Esophagus muscularis mucosa (tissue), 4 donors: ENCODE data around the gene POLR3A. TPM values are rescaled to one million over a fixed set of nuclear protein-coding genes. Genes with fewer than 3 reads are reported as not detected.

Source experiments
- DNase-seq: peaks from one replicate; pipeline ENCODE4 v3.0.0-alpha.2; 2017; ENCODE audit errors: extremely low spot score
- H3K27ac ChIP-seq, 4 donors: fragments of 200-600 bp; sonication (generic); replicated peaks in 1 of 4; 1 replicate in 3 of 4; 2 replicates in 1 of 4; pipeline ENCODE4 v1.5.1; 2016 to 2019; ENCODE audit warnings: mild to moderate bottlenecking in 1 of 4
- H3K27me3 ChIP-seq, 4 donors: fragments of 200-600 bp; sonication (generic); one replicate each; pipeline versions ENCODE4 v1.5.1 to v1.6.0; 2016 to 2019
- H3K36me3 ChIP-seq, 4 donors: fragments of 200-600 bp; sonication (generic); one replicate each; pipeline ENCODE4 v1.5.1; 2016 to 2019
- H3K4me1 ChIP-seq, 4 donors: fragments of 200-600 bp; sonication (generic); one replicate each; pipeline ENCODE4 v1.5.1; 2016 to 2019
- H3K4me3 ChIP-seq, 4 donors: fragments of 200-600 bp; sonication (generic); 1 replicate in 2 of 4; 2 replicates in 2 of 4; pipeline ENCODE4 v1.5.1; 2016 to 2019; ENCODE audit warnings: mild to moderate bottlenecking in 4 of 4, moderate library complexity in 1 of 4
- H3K9me3 ChIP-seq, 4 donors: fragments of 200-600 bp; sonication (generic); 1 replicate in 3 of 4; 2 replicates in 1 of 4; pipeline ENCODE4 v1.5.1; 2016 to 2019
- CTCF ChIP-seq, 3 experiments: fragments of 200-600 bp in 2 of 3; fragments of 450-650 bp in 1 of 3; sonication (generic) in 2 of 3; IDR thresholded peaks; one replicate each; pipeline ENCODE4 v1.5.1; 2017 to 2019; ENCODE audit warnings: antibody characterized with exemption in 3 of 3, mild to moderate bottlenecking in 2 of 3, moderate library complexity in 1 of 3
- EP300 ChIP-seq: sonication (generic); formaldehyde crosslinking; IDR thresholded peaks from one replicate; pipeline ENCODE4 v1.6.1; 2017; ENCODE audit warnings: antibody characterized with exemption
- POLR2A ChIP-seq: fragments of 450-650 bp; IDR thresholded peaks from one replicate; pipeline ENCODE4 v1.6.1; 2017; ENCODE audit warnings: antibody characterized with exemption, moderate library complexity, mild to moderate bottlenecking, low read depth
- POLR2AphosphoS5 ChIP-seq, 2 donors: sonication (generic); formaldehyde crosslinking; IDR thresholded peaks; one replicate each; pipeline ENCODE4 v1.6.1; 2017; ENCODE audit warnings: antibody characterized with exemption in 2 of 2
- WGBS: methylation state at CpG from one replicate; pipeline ENCODE4 v1.1.5; 2018; 5-methylcytosine and 5-hydroxymethylcytosine counted together
- intact Hi-C: fragments of 100-400 bp; cut with DNase I; formaldehyde crosslinking; loops from one replicate; pipeline ENCODE4 v1.15.1; 2023
- total RNA-seq, 4 donors: library from RNA; depleted of rRNA; stranded (reverse); fragments of >200 nt; gene quantifications; one replicate each; pipeline versions ENCODE4 v1.1.0 to v1.2.1, GENCODE V29; 2016

The POLR3A gene
- total RNA-seq, 4 donors from 2014 or later: 9.3 to 12.8 (median 9.9) TPM

- no peak for TF ChIP-seq POLR2AphosphoS5 (IDR thresholded peaks at IDR 0.05)
- no peak for TF ChIP-seq EP300
- no peak for TF ChIP-seq CTCF (IDR thresholded peaks at IDR 0.05)
- no peak for TF ChIP-seq POLR2A
- 90% methylated on average over 1 of the region's 1 CpG for WGBS
- H3K27ac ChIP-seq: no peak overlapping the region
- no peaks in the 10 kb centered on the region for H3K9me3 ChIP-seq
- no peaks in the 10 kb centered on the region for H3K36me3 ChIP-seq
- intact Hi-C loops: no loop called here
- no peaks in the 10 kb centered on the region for H3K27me3 ChIP-seq
- no peak overlapping the region for H3K4me3 ChIP-seq
- H3K4me1 ChIP-seq: peaks cover 0 to 21% (median 18%) of the 10 kb centered on the region in 4 donors
- no peak for DNase-seq
Measured at GRCh38 chr10:77964811-77965210, 64.5 kb downstream of the POLR3A start.

- no peak for TF ChIP-seq EP300
- no peak for TF ChIP-seq POLR2AphosphoS5 (IDR thresholded peaks at IDR 0.05)
- TF ChIP-seq POLR2A: no peak
- TF ChIP-seq CTCF (IDR thresholded peaks at IDR 0.05): no peak
- intact Hi-C loops: no loop called here
- WGBS: 92% methylated on average over 6 of the region's 7 CpGs
- H3K4me3 ChIP-seq: no peak overlapping the region
- no peaks in the 10 kb centered on the region for H3K27me3 ChIP-seq
- peaks cover 0 to 21% (median 18%) of the 10 kb centered on the region in 4 donors for H3K4me1 ChIP-seq
- DNase-seq: no peak
- no peaks in the 10 kb centered on the region for H3K9me3 ChIP-seq
- H3K27ac ChIP-seq: no peak overlapping the region
- no peaks in the 10 kb centered on the region for H3K36me3 ChIP-seq
Measured at GRCh38 chr10:77963901-77964300, 65.4 kb downstream of the POLR3A start.

GRCh38 chr10:77962350-77963146 is 66.8 kb downstream of the POLR3A start:
- Histone ChIP-seq H3K36me3 (no peaks in the 10 kb centered on the region), H3K9me3 (no peaks in the 10 kb centered on the region), H3K4me3 (no peak overlapping the region), H3K4me1 (peaks cover 0 to 23% (median 18%) of the 10 kb centered on the region in 4 donors), H3K27ac (no peak overlapping the region), H3K27me3 (no peaks in the 10 kb centered on the region)
- no peak for DNase-seq
- TF ChIP-seq EP300 (no peak), POLR2A (no peak), POLR2AphosphoS5 (IDR thresholded peaks at IDR 0.05) (no peak), CTCF (IDR thresholded peaks at IDR 0.05) (no peak)
- 77% methylated on average over 6 of the region's 7 CpGs for WGBS
- intact Hi-C loops: no loop called here

- peak overlapping the region in 1 of 4 donors; percentile 71 for H3K27ac ChIP-seq
- H3K4me3 ChIP-seq: no peak overlapping the region
- intact Hi-C loops: no loop called here
- no peaks in the 10 kb centered on the region for H3K9me3 ChIP-seq
- no peaks in the 10 kb centered on the region for H3K27me3 ChIP-seq
- WGBS: 98% methylated on average over 6 of the region's 6 CpGs
- no peaks in the 10 kb centered on the region for H3K36me3 ChIP-seq
- no peak for TF ChIP-seq POLR2A
- no peak for DNase-seq
- peaks cover 0 to 23% (median 18%) of the 10 kb centered on the region in 4 donors for H3K4me1 ChIP-seq
Measured at GRCh38 chr10:77961668-77962067, 67.6 kb downstream of the POLR3A start.

- Histone ChIP-seq H3K27me3 (no peaks in the 10 kb centered on the region), H3K27ac (peak overlapping the region in 2 of 4 donors; percentile 71 to 79), H3K9me3 (no peaks in the 10 kb centered on the region), H3K36me3 (no peaks in the 10 kb centered on the region), H3K4me1 (peaks cover 0 to 23% (median 18%) of the 10 kb centered on the region in 4 donors), H3K4me3 (no peak overlapping the region)
- intact Hi-C loops: no loop called here
- DNase-seq: no peak
- 80% methylated on average over 6 of the region's 6 CpGs for WGBS
- TF ChIP-seq CTCF (IDR thresholded peaks at IDR 0.05): no peak
- TF ChIP-seq EP300: no peak
- no peak for TF ChIP-seq POLR2AphosphoS5 (IDR thresholded peaks at IDR 0.05)
- TF ChIP-seq POLR2A: no peak
Measured at GRCh38 chr10:77960829-77961329, 68.4 kb downstream of the POLR3A start.
